Brain microvascular endothelial cell (primary cell): ENCODE results near the gene GRAP2.

Experiments used
- DNase-seq: peaks from one replicate; pipeline ENCODE4 v3.0.0-alpha.2; 2020
- H3K27ac ChIP-seq: fragments of 250-450 bp; sonication (Bioruptor Pico); 2 replicates; pipeline ENCODE4 v1.5.1; 2020; ENCODE audit warnings: mild to moderate bottlenecking, moderate library complexity
- H3K27me3 ChIP-seq: fragments of 250-450 bp; sonication (Bioruptor Pico); replicated peaks from 2 replicates; pipeline ENCODE4 v1.5.1; 2020; ENCODE audit warnings: mild to moderate bottlenecking
- H3K36me3 ChIP-seq: fragments of 250-450 bp; sonication (Bioruptor Pico); replicated peaks from 2 replicates; pipeline ENCODE4 v1.5.1; 2020; ENCODE audit warnings: mild to moderate bottlenecking
- H3K4me3 ChIP-seq: 2 replicates; pipeline ENCODE4 v1.5.1; 2011; ENCODE audit warnings: low read depth, mild to moderate bottlenecking, control low read depth, low read length, moderate library complexity
- in situ Hi-C: cut with HindIII; loops from 2 replicates; pipeline ENCODE4 v1.10.0; 2017; ENCODE audit warnings: low sequenced_read_pairs, low pct_ligation_motif_present
- TF ChIP-seq, protein P1 (sequence below): IDR thresholded peaks from 2 replicates; pipeline ENCODE4 v1.5.1; 2011; ENCODE audit warnings: low read depth, mild to moderate bottlenecking, moderate library complexity, low read length, control low read depth, inconsistent platforms; ENCODE audit errors: missing control alignments

GRAP2 gene

DNA sequence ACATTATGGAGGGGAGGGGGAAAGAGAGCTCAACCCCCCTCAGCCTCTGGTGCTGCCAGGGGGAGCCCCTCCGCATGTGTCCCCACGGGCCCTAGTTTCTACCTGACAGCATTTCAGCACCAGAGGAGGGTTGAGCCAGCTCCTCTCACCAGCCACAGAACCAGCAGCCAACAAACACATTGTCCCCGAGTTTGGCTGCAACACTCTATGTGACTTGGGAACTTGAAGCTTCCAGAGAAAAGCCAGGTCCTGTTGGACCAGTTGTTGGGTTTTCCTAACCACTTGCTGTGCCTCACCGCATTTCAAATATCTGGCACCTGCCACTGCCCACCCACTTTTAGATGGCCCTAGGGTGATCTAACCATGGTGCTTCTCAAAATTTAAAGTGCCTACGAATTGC is 72.8 kb downstream of the GRAP2 start:
- Histone ChIP-seq H3K36me3 (no peaks in the 10 kb centered on the region), H3K27me3 (peaks cover 24% of the 10 kb centered on the region), H3K27ac (no peak overlapping the region), H3K4me3 (no peak overlapping the region)
- TF ChIP-seq, protein P1, sequence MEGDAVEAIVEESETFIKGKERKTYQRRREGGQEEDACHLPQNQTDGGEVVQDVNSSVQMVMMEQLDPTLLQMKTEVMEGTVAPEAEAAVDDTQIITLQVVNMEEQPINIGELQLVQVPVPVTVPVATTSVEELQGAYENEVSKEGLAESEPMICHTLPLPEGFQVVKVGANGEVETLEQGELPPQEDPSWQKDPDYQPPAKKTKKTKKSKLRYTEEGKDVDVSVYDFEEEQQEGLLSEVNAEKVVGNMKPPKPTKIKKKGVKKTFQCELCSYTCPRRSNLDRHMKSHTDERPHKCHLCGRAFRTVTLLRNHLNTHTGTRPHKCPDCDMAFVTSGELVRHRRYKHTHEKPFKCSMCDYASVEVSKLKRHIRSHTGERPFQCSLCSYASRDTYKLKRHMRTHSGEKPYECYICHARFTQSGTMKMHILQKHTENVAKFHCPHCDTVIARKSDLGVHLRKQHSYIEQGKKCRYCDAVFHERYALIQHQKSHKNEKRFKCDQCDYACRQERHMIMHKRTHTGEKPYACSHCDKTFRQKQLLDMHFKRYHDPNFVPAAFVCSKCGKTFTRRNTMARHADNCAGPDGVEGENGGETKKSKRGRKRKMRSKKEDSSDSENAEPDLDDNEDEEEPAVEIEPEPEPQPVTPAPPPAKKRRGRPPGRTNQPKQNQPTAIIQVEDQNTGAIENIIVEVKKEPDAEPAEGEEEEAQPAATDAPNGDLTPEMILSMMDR, result no peak
- in situ Hi-C loops, result no loop called here
- DNase-seq, result no peak

DNA sequence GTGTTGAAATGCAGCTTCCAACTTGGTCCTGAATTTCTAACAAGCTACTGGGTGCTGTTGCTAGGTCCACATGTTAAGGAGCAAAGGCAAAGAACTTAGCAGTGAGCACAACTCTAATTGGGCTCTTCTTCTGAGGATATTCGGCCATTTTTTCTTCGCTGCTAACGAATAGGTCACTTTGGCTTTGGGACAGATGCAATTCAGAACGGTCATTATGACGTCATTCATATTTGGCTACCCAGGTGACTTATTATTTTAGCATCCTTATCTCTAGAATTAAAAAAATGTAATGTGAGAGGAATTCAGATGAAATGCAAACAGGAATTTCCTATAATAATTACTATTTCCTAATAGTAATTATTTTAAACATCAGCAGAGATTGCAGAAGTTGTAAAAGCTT is 73.2 kb downstream of the GRAP2 start:
- H3K27me3 ChIP-seq, result peaks cover 24% of the 10 kb centered on the region
- H3K4me3 ChIP-seq, result no peak overlapping the region
- TF ChIP-seq, protein P1, result no peak
- no peak for DNase-seq
- in situ Hi-C loops, result no loop called here
- no peak overlapping the region for H3K27ac ChIP-seq
- no peaks in the 10 kb centered on the region for H3K36me3 ChIP-seq

- no peak overlapping the region for H3K4me3 ChIP-seq
- H3K27me3 ChIP-seq, result peaks cover 17% of the 10 kb centered on the region
- no peaks in the 10 kb centered on the region for H3K36me3 ChIP-seq
- DNase-seq, result no peak
- H3K27ac ChIP-seq, result no peak overlapping the region
- TF ChIP-seq, protein P1, result no peak
- in situ Hi-C loops, result no loop called here
Observed at GRCh38 chr22:39979048-39979447, 78.2 kb downstream of the GRAP2 start.

DNA sequence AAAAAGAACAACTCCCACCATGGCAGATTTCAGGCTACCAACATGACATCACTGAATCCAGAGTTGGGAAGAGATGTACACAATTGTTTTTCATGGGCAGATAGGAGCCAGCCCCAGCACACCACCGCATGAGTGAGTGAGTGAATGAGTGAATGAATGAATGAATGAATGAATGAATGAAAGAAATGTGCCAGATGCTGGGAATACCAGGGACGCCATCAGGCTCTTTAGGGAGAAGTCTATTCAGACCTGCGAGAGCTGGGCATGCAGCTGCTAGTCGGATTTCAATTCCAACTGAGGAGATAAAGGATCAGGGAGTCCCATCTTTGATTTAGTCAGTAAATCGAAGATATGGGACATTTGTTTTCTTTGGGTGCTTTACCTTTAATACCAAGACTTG is 78.6 kb downstream of the GRAP2 start:
- DNase-seq, result no peak
- in situ Hi-C loops, result no loop called here
- Histone ChIP-seq H3K27ac (no peak overlapping the region), H3K4me3 (no peak overlapping the region), H3K27me3 (peaks cover 16% of the 10 kb centered on the region), H3K36me3 (no peaks in the 10 kb centered on the region)
- TF ChIP-seq, protein P1, result no peak

DNA sequence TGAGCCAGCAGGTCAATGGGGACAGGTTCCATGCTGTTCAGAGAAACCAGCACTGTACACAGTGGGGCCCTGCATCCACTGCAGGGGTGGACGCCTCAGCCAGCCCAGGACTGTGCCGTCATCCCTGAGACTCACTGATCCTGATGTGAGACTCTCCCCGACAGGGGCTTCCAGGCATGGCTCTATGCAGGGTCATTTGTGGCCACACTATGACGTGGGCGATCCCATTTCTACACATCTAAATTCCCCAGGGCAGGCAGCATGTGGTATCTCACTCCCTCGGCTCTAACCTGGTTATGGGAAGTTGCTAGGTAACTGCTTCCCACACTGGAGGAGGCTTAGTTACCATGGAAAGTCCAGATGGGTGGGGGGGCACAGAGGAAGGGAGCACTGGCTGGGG is 79.7 kb downstream of the GRAP2 start:
- TF ChIP-seq, protein P1, result no peak
- Histone ChIP-seq H3K4me3 (no peak overlapping the region), H3K36me3 (no peaks in the 10 kb centered on the region), H3K27ac (no peak overlapping the region), H3K27me3 (peaks cover 11% of the 10 kb centered on the region)
- no peak for DNase-seq
- in situ Hi-C loops, result no loop called here

- in situ Hi-C loops, result no loop called here
- H3K27ac ChIP-seq, result no peak overlapping the region
- H3K27me3 ChIP-seq, result no peaks in the 10 kb centered on the region
- no peak overlapping the region for H3K4me3 ChIP-seq
- H3K36me3 ChIP-seq, result no peaks in the 10 kb centered on the region
- TF ChIP-seq, protein P1, result no peak
- no peak for DNase-seq
Observed at GRCh38 chr22:39983346-39983745, 82.5 kb downstream of the GRAP2 start.
